ENCODE measurements around the gene ANKH.

DNA sequence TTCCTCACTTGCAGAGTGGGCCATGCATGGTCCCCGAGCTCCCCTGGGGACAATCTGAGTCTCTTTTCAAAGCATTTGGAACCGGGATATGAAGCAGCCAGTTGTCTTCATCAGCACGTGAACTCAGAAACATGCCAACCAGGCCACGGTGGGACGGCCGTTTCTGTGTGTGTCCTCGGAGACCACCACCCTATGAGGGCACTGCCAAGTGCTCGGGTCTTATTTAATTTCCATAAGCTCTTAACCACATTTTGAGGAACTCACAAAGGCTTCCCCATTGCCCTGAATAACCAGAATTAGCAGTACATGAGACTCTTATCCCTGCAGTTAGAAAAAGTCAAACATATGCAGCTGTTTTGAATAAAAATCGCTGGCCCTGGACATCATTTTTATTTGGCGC lies 146.9 kb downstream of the ANKH start:
- TF ChIP-seq CTCF (IDR thresholded peaks at IDR 0.05; ENCODE audit: poor library complexity, severe bottlenecking) (no peak), RAD21 (conservative IDR thresholded peaks at IDR 0.05) (no peak), TAF1 (IDR thresholded peaks at IDR 0.05; ENCODE audit: low read depth) (no peak), EZH2 (IDR thresholded peaks at IDR 0.05; ENCODE audit: borderline replicate concordance, insufficient read depth, low read length, poor library complexity, severe bottlenecking) (no peak), POLR2AphosphoS5 (IDR thresholded peaks at IDR 0.05) (no peak)
- TF ChIP-seq, protein P1, sequence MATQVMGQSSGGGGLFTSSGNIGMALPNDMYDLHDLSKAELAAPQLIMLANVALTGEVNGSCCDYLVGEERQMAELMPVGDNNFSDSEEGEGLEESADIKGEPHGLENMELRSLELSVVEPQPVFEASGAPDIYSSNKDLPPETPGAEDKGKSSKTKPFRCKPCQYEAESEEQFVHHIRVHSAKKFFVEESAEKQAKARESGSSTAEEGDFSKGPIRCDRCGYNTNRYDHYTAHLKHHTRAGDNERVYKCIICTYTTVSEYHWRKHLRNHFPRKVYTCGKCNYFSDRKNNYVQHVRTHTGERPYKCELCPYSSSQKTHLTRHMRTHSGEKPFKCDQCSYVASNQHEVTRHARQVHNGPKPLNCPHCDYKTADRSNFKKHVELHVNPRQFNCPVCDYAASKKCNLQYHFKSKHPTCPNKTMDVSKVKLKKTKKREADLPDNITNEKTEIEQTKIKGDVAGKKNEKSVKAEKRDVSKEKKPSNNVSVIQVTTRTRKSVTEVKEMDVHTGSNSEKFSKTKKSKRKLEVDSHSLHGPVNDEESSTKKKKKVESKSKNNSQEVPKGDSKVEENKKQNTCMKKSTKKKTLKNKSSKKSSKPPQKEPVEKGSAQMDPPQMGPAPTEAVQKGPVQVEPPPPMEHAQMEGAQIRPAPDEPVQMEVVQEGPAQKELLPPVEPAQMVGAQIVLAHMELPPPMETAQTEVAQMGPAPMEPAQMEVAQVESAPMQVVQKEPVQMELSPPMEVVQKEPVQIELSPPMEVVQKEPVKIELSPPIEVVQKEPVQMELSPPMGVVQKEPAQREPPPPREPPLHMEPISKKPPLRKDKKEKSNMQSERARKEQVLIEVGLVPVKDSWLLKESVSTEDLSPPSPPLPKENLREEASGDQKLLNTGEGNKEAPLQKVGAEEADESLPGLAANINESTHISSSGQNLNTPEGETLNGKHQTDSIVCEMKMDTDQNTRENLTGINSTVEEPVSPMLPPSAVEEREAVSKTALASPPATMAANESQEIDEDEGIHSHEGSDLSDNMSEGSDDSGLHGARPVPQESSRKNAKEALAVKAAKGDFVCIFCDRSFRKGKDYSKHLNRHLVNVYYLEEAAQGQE (IDR thresholded peaks at IDR 0.05; ENCODE audit: borderline replicate concordance): no peak

All from neural cell (in vitro differentiated cells).